Erythroblast (primary cell): ENCODE results near the gene OXSR1.
"Not testable (repeated sequence)": the region's sequence is repeated elsewhere in the genome, so short reads cannot be mapped to it uniquely, and the experiment has no call there.

ENCODE experiments used
- DNase-seq, 2 experiments: peaks; one replicate each; lab custom pipeline; 2025; lab: John Stamatoyannopoulos, UW
- GATA1 ChIP-seq: IDR thresholded peaks from 2 replicates; pipeline ENCODE4 v1.6.1; 2011; ENCODE audit warnings: low read depth, mild to moderate bottlenecking, control low read depth, low read length, moderate library complexity
- POLR2A ChIP-seq: IDR thresholded peaks from 2 replicates; pipeline ENCODE4 v1.6.1; 2011; ENCODE audit warnings: mild to moderate bottlenecking, low read length

The OXSR1 gene

DNA sequence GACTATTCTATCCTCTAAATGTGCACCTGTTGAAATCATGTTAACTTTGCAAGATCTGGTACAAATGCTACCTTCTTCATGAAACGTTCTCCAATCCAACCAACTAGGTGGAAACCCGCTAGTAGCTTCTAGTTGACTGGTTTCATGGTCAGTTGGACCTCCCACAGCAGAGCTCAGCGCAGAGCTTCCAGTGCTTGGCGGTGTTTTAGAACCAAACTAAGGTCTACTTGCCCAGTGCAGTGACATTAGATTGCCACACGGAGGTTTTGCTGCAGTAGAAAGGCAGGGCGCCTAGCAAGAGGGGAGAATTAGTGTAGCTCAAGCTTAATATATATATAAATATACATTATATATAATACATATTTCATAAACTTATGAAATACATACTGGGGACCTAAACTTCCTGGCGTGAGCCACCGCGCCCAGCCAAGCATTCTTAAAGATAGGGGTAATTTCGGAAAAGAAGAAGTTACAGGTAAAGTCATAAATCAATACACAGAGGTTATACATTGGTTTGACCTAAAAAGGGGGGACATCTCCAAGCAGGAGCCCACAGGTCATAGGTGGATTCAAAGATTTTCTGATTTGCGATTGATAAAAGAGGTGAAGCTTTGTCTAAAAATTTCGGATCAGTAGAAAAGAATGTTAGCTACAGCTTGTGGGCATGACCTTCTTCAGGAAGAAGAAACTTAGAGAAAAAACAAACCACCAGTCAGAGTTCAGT is 2.1 kb upstream of the OXSR1 start:
- TF ChIP-seq POLR2A (no peak), GATA1 (no peak)
- peak; percentile 51 to 71 for DNase-seq

DNA sequence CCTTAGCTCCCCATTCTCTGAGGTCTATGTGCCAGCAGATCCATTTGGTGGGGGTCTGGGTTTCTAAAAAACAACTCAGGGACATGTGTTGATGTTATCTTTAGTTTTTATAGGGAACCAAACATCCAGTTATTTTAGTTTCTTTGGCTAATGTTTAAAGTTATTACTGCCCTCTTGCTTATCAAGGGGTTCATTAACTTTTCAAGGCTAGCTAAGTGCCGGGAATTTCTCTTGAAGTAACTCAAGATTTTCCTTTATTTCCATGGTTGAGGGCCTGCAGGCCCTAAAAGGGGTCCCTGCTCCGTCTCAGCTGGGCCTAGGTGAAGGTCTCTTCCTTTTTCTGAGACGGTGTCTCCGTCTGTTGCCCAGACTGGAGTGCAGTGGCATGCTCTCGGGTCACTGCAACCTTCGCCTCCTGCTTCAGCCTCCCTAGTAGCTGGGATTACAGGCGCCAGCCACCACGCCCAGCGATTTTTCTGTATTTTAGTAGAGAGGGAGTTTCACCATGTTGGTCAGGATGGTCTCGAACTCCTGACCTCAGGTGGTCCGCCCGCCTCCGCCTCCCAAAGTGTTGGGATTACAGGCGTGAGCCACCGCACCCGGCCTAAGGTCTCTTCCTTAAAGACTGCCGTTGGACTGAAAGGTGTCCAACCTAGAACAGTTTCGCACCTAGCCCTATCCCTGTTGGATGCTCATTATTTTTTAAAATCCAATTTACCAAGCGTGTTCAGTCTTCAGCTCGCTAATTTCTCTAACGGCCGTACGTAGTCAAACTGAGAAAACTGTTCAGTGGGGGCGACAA is 1.3 kb upstream of the OXSR1 start:
- TF ChIP-seq GATA1 (no peak), POLR2A (no peak)
- peak in 1 of 2 experiments; percentile 36 for DNase-seq

DNA sequence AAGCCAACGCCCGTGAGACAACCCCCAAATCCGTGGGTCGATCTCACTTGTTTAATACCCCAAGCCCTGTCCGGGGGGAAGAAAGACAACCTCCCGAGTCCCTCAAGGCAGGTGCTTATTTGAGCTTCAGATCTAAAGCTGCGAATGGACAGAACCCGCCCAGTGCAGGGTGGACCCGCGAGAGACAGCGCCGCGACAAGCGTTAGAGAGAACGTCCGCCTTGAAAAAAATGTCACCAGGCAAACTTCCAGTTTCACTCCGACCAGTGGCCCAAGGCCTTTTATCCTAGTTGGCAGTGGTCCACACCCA is 740 bp upstream of the OXSR1 start:
- no peak for DNase-seq
- no peak for TF ChIP-seq GATA1
- peak; percentile 68 for TF ChIP-seq POLR2A

DNA sequence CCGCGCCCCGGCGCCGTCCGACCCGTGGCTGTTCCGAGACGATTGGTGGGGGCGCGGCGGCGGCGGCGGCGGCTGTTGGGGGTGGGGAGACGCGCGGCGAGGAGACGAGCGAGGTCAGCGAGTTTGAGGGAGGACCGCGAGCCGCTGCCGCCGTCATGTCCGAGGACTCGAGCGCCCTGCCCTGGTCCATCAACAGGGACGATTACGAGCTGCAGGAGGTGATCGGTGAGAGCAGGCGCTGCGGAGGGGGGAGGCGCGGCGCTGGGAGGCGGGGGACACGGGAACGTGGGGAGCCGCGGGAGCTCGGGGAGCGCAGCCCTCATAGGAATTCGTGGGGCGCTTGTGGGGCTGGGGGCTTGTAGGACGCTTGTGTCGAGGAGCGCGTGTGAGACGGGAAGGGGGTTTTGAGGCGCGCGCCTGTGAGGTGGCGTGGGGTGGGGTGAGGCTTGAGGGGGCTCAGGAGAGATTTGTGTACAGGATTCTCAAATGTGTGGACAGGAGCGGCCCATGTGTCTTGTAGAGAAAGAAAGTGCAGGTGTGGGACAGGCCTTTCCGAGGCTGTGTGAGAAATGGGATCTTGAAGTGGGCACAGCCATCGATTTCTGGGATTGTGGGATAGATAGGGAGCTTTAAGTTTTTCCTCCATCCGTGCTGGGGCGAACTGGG is 518 bp downstream of the OXSR1 start:
- TF ChIP-seq POLR2A (no peak), GATA1 (no peak)
- DNase-seq = no peak

DNA sequence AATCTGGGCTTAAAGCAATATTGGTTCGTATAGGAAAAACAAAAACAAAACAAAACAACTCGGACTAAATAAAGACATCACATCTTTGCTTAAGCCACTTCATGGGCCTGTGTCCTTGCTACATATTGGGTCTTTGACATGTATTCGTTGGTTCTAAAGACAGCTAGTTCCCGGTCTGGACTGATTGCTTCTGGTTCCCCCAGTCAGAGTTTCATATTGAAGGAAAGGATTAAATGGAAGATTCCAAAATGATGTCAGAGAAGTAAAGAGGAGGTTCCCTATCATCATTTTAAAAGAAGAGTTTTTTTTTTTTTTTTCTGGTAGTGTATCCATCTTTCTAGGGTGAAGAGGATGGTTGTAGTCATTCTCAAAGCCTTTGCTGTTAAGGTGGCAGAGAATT is 2.3 kb downstream of the OXSR1 start:
- TF ChIP-seq POLR2A (no peak), GATA1 (no peak)
- DNase-seq = no peak

DNA sequence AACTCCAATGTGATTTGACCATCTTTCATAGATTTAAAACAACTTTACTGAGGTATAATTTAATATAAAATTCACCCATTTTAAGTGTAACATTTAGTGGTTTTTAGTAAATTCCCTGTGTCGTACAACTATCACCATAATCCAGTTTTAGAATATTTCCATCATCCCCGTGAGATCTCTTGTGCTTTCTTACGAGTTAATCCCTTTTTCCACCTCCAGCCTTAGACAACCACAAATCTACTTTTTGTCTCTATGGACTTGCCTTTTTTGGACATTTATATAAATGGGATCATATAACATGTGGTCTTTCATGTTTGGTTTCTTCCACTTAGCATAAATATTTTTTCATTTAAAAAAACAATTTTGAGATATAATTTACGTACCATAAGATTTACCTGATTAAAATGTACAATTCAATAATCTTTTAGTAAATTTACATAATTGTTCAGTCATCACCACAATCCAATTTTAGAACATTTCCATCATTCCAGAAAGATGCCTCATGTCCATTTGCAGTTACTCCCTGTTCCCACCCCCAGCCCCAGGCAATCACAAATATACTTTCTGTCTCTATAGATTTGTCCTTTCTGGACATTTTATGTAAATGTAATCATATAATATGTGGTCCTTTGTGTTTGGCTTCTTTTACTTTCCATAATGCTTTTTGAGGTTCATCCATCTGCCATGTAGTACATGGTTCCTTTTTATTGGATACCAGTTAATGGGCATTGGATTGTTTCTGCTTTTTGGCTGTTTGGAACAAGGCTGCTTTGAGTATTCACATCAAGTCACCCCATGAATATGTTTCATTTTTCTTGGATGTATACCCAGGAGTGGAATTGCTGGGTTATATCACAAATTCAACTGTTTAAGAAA is 3.1 kb downstream of the OXSR1 start:
- no peak for DNase-seq

DNA sequence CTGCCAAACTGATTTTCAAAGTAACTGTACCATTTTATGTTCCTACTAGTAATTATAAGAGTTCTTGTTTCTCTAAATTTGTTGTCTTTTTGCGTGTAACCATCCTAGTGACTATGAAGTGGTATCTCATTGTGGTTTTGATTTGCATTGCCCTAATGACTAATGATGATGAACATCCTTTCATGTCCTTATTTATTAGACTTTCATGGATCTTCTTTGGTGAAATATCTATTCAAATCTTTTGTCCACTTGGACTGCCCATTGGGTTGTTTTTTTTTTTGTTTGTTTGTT is 3.6 kb downstream of the OXSR1 start:
- no peak for DNase-seq
- no peak for TF ChIP-seq GATA1
- TF ChIP-seq POLR2A = no peak

More for the DNA sequence above, 3.1 kb downstream of the OXSR1 start:
- no peak for TF ChIP-seq POLR2A
- TF ChIP-seq GATA1 = no peak

DNA sequence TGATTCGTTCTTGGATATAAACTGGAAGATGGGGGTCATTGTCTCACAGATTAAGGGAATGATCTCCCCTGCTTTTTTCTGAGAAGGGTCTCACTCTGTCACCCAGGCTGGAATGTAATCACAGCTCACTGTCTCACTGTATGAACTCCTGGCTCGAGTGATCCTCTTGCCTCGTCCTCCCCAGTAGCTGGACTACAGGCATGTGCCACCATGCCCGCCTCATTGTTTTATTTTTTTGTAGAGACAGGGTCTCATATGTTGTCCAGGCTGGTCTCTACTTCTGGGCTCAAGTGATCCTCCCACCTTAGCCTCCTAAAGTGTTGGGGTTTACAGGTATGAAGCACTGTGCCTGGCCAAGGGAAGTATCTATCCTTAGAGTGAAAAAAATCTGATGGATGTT is 5.4 kb downstream of the OXSR1 start:
- TF ChIP-seq GATA1 (no peak), POLR2A (no peak)
- no peak for DNase-seq

DNA sequence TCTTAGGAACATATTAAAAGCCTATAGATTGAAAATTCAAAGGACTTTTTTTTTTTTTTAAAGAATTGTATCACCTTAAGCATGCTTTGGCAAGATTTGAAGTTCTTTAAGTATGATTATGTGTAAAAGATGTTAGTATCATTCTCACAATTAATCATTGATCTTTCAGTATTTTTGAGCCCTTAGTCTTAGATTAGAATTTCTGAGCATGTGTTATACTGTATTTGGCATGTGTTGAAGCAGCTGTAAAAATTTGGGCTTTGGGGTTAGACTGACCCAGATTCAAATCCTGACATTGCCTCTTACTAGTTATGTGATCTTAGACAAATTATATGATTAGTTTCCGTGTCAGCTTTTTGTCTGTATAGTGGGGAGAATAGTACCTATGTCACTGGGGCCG is 6.3 kb downstream of the OXSR1 start:
- TF ChIP-seq POLR2A = no peak
- DNase-seq = no peak

DNA sequence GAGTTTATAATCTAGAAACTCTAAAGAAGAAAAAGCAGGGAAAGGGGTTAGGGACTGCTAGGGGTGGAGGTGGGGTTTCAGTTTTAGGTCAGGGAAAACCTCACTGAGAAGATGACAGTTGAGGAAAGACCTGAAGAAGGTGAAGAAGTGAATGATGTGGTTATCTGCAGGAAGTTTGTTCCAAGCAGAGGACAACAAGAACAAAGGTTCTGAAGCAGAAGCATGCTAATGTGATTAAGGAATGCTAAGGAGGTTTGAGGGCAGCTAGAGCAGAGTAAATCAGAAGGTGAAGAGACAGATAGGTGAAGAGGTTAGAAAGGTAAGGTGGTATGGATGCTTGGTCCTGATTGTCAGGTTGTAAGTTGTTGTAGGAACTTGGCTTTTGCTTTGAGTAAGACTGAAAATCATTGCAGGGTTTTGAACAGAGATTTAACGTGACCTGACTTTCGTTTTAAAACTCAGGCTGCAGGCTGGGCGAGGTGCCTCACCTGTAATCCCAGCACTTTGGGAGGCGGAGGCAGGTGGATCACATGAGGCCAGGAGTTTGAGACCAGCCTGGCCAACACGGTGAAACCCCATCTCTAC is 8.6 kb downstream of the OXSR1 start:
- TF ChIP-seq GATA1 = no peak
- TF ChIP-seq POLR2A = no peak
- DNase-seq = no peak

DNA sequence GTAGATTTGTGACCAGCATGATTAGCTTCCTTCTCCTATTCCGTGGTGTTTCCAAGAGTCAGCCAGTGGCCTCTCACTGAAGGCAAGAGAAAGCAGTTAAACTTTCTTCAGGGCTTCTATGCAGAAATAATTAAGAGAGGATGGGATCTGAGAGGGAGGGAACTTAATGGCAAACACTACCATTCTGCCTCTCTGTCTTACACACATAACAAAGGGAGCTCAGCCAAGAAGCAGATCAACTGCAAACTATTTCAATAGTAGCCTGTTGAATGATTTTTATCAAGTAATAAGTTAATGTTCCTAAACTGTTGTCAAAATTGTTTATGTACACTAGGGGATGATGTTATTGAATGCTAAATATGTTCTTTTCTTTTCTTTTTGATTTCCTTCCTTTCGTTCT is 11.8 kb downstream of the OXSR1 start:
- TF ChIP-seq GATA1 (no peak), POLR2A (no peak)
- no peak for DNase-seq

DNA sequence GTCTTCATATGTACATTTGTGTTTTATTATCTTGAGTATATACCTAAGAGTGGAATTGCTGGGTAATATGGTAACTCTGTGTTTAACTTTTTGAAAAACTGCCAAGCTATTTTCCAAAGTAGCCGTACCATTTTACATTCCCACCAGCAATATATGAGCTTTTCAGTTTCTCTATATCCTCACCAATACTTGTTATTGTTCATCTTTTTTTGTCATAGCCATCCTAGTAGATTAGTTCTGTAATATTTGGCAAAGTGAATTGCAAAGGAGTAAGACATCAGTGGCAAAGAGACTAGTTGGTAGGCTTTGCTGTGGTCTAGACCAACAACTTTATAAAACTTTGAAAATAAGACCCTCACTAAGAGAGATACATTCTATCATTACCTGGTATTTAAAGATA is 21.4 kb downstream of the OXSR1 start:
- no peak for DNase-seq
- no peak for TF ChIP-seq POLR2A
- TF ChIP-seq GATA1 = no peak

DNA sequence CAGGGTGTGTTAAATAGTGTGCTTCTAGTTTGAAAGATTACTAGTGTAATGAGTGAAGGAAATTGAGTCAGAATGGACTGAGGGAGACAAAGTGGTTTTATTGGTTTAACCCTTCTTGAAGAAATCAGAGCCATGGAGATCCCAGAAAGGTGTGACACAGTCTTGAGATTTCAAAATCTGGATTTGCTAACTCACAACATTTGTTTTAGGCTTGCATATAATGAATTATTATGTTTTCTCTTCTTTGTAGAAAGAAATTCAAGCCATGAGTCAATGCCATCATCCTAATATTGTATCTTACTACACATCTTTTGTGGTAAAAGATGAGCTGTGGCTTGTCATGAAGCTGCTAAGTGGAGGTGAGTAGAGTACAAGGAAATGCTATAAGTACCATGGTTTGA is 25.1 kb downstream of the OXSR1 start:
- TF ChIP-seq POLR2A = no peak
- no peak for TF ChIP-seq GATA1
- DNase-seq = no peak

DNA sequence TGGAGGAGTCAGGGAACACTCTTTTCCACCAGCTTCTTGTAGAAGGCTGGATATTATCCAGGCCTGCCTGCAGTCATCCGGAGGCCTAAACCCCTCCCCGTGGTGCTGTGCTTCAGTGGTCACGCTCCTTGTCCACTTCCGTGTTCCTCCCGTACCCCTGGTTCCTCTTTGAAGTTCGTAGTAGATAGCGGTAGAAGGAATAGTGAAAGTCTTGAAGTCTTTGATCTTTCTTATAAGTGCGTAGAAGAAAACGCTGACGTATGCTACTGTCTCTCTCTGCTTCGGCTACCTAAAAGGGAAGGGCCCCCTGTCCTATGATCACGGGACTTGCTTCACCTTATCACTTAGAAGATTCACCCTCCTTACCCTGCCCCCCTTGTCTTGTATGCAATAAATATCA is 37.6 kb downstream of the OXSR1 start:
- not testable (repeated sequence) for DNase-seq

DNA sequence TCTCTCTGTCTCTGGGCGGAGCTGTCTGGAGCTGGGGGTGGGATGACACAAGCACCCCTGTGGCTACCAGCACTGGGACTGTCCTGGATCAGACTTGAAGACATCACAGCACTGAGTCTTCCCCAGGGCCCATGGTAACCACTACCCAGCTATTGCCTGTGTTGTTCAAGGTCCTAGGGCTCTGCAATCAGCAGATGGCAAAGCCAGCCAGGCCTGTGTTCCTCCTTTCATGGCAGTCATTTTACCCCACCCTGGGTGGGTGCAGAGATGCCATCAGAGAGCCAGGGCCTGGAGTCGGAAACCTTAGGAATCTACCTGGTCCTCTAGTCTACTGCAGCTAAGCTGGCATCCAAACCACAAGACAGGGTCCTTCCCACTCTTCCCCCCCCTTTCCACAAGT is 38.4 kb downstream of the OXSR1 start:
- no peak for DNase-seq
- TF ChIP-seq GATA1 (no peak), POLR2A (no peak)
